ENCODE measurements around the gene HSD17B13.

- TF ChIP-seq CTCF (IDR thresholded peaks at IDR 0.05; ENCODE audit: low read length) (no peak), EZH2 (IDR thresholded peaks at IDR 0.05; ENCODE audit: borderline replicate concordance, low read length) (no peak)
These were observed 62.2 kb downstream of the HSD17B13 start for GRCh38 chr4:87260477-87260876.
